Fibroblast of the aortic adventitia (primary cell): ENCODE measurements around the gene CNOT8. TPM values are rescaled to one million over a fixed set of nuclear protein-coding genes. Genes with fewer than 3 reads are reported as not detected.

Source experiments
- DNase-seq: peaks from one replicate; pipeline ENCODE4 v3.0.0-alpha.2; 2010; ENCODE audit warnings: low read depth
- H3K4me3 ChIP-seq: 2 replicates; pipeline ENCODE4 v1.5.1; 2011; ENCODE audit warnings: low read depth, mild to moderate bottlenecking, control low read depth, low read length, moderate library complexity
- total RNA-seq: library from RNA; depleted of rRNA; stranded (reverse); fragments of >200 nt; gene quantifications from 2 replicates; pipeline ENCODE4 v1.2.3, GENCODE V29; 2012; ENCODE audit warnings: low replicate concordance
- TF ChIP-seq, protein P1 (sequence below): IDR thresholded peaks from 2 replicates; pipeline ENCODE4 v1.5.1; 2011; ENCODE audit warnings: mild to moderate bottlenecking, low read length, control low read depth, inconsistent platforms; ENCODE audit not compliant: insufficient read depth

Gene CNOT8
- total RNA-seq, 1 donor = 38.8 TPM

- peak; percentile 97 for DNase-seq
- H3K4me3 ChIP-seq = peak overlapping the region; percentile 69
- TF ChIP-seq, protein P1, sequence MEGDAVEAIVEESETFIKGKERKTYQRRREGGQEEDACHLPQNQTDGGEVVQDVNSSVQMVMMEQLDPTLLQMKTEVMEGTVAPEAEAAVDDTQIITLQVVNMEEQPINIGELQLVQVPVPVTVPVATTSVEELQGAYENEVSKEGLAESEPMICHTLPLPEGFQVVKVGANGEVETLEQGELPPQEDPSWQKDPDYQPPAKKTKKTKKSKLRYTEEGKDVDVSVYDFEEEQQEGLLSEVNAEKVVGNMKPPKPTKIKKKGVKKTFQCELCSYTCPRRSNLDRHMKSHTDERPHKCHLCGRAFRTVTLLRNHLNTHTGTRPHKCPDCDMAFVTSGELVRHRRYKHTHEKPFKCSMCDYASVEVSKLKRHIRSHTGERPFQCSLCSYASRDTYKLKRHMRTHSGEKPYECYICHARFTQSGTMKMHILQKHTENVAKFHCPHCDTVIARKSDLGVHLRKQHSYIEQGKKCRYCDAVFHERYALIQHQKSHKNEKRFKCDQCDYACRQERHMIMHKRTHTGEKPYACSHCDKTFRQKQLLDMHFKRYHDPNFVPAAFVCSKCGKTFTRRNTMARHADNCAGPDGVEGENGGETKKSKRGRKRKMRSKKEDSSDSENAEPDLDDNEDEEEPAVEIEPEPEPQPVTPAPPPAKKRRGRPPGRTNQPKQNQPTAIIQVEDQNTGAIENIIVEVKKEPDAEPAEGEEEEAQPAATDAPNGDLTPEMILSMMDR = peak; percentile 14
Measured at GRCh38 chr5:154857530-154858296, 714 bp upstream of the CNOT8 start.

- DNase-seq = peak; percentile 22
- peak overlapping the region; percentile 69 for H3K4me3 ChIP-seq
Measured at GRCh38 chr5:154858972-154859871, 795 bp downstream of the CNOT8 start.

GRCh38 chr5:154860123-154860522, 1.7 kb downstream of the CNOT8 start:
- peak; percentile 57 for DNase-seq
- TF ChIP-seq, protein P1 = no peak
- peak overlapping the region; percentile 69 for H3K4me3 ChIP-seq

More at GRCh38 chr5:154858972-154859871, 795 bp downstream of the CNOT8 start:
- TF ChIP-seq, protein P1 = no peak

GRCh38 chr5:154860765-154861164, 2.3 kb downstream of the CNOT8 start:
- H3K4me3 ChIP-seq = peak overlapping the region; percentile 69
- TF ChIP-seq, protein P1 = no peak

GRCh38 chr5:154861946-154862345, 3.5 kb downstream of the CNOT8 start:
- H3K4me3 ChIP-seq = no peak overlapping the region
- DNase-seq = no peak
- TF ChIP-seq, protein P1 = no peak

More at GRCh38 chr5:154860765-154861164, 2.3 kb downstream of the CNOT8 start:
- DNase-seq = no peak

DNA sequence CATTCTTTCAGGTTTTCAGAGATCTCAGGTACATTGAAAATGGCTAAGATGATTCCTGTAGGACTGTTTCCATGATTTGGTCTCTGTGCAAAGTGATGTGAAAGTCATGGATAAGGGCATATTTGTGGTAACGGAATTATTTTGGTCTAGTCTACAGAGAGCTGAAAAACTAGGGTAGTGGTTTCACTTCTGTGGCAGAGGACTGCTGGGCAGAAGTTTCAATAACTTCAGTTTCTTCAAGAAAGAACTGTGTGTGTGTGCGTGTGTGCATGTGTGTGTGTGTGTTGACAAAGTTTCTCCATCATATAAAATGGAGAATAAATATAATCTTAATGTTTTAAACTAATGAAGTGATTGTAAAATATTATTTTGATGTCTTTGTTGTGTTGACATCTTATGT, 4.3 kb downstream of the CNOT8 start:
- TF ChIP-seq, protein P1 = no peak
- no peak overlapping the region for H3K4me3 ChIP-seq
- peak; percentile 14 for DNase-seq
